ENCODE measurements around the gene UPK2. TPM values are rescaled to one million over a fixed set of nuclear protein-coding genes. Genes with fewer than 3 reads are reported as not detected.

Gene UPK2
- total and polyA plus RNA-seq, 2 of the 13 experiments (the other 11 are each of a cell fraction or from before 2014, with no cell fraction given), result not detected

DNA sequence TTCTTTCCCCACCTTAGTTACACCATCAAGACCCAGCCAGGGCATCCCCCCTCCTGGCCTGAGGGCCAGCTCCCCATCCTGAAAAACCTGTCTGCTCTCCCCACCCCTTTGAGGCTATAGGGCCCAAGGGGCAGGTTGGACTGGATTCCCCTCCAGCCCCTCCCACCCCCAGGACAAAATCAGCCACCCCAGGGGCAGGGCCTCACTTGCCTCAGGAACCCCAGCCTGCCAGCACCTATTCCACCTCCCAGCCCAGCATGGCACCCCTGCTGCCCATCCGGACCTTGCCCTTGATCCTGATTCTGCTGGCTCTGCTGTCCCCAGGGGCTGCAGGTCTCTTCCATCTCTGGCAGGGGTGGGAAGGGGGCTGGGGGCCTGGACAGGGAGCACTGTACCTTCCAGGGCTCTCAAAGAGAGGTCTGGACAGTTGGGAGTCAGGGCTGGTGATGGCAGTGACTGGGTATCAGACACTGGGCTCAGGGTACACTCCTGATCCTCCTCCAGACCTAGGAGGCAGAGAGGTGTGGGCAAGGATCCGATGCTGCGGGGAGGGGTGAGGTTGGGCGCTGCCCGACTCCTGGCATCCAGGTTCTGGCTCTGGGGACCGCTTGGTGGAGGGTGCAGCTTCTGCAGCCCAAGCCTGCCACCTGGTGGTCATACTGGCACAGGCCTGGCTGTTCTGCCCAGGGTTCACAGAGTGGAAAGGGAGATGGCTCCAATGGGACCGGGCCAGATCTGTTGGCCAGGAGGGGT lies at the start of gene UPK2 (continued):
- TF ChIP-seq, protein P1, sequence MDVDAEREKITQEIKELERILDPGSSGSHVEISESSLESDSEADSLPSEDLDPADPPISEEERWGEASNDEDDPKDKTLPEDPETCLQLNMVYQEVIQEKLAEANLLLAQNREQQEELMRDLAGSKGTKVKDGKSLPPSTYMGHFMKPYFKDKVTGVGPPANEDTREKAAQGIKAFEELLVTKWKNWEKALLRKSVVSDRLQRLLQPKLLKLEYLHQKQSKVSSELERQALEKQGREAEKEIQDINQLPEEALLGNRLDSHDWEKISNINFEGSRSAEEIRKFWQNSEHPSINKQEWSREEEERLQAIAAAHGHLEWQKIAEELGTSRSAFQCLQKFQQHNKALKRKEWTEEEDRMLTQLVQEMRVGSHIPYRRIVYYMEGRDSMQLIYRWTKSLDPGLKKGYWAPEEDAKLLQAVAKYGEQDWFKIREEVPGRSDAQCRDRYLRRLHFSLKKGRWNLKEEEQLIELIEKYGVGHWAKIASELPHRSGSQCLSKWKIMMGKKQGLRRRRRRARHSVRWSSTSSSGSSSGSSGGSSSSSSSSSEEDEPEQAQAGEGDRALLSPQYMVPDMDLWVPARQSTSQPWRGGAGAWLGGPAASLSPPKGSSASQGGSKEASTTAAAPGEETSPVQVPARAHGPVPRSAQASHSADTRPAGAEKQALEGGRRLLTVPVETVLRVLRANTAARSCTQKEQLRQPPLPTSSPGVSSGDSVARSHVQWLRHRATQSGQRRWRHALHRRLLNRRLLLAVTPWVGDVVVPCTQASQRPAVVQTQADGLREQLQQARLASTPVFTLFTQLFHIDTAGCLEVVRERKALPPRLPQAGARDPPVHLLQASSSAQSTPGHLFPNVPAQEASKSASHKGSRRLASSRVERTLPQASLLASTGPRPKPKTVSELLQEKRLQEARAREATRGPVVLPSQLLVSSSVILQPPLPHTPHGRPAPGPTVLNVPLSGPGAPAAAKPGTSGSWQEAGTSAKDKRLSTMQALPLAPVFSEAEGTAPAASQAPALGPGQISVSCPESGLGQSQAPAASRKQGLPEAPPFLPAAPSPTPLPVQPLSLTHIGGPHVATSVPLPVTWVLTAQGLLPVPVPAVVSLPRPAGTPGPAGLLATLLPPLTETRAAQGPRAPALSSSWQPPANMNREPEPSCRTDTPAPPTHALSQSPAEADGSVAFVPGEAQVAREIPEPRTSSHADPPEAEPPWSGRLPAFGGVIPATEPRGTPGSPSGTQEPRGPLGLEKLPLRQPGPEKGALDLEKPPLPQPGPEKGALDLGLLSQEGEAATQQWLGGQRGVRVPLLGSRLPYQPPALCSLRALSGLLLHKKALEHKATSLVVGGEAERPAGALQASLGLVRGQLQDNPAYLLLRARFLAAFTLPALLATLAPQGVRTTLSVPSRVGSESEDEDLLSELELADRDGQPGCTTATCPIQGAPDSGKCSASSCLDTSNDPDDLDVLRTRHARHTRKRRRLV (CRISPR knock-in tag; IDR thresholded peaks at IDR 0.05), result no peak
- no peak for TF ChIP-seq MATR3 (CRISPR knock-in tag; IDR thresholded peaks at IDR 0.05)
- no peak for TF ChIP-seq ZNF720 (CRISPR knock-in tag; IDR thresholded peaks at IDR 0.05)
- TF ChIP-seq ZNF839 (CRISPR knock-in tag; IDR thresholded peaks at IDR 0.05; ENCODE audit: borderline replicate concordance), result no peak
- 0 out of 2 replicates have a peak, but pooled peaks have one; percentile 67 for TF ChIP-seq KDM3A (CRISPR knock-in tag; IDR thresholded peaks at IDR 0.05; ENCODE audit: low read depth)
- TF ChIP-seq ZNF773 (CRISPR knock-in tag; IDR thresholded peaks at IDR 0.05; ENCODE audit: borderline replicate concordance), result no peak
- no peak for TF ChIP-seq ZBTB8A (CRISPR knock-in tag; IDR thresholded peaks at IDR 0.05; ENCODE audit: borderline replicate concordance, low read depth)
- no peak for TF ChIP-seq AGO2 (optimal IDR thresholded peaks at IDR 0.05; ENCODE audit: low read depth, low read length)
- TF ChIP-seq JARID2 (CRISPR knock-in tag; IDR thresholded peaks at IDR 0.05; ENCODE audit: insufficient replicate concordance), result no peak
- no peak for TF ChIP-seq HDAC1 (CRISPR knock-in tag; IDR thresholded peaks at IDR 0.05)
- TF ChIP-seq ZFYVE20 (CRISPR knock-in tag; IDR thresholded peaks at IDR 0.05; ENCODE audit: borderline replicate concordance, low read depth), result no peak
- TF ChIP-seq, protein P2, sequence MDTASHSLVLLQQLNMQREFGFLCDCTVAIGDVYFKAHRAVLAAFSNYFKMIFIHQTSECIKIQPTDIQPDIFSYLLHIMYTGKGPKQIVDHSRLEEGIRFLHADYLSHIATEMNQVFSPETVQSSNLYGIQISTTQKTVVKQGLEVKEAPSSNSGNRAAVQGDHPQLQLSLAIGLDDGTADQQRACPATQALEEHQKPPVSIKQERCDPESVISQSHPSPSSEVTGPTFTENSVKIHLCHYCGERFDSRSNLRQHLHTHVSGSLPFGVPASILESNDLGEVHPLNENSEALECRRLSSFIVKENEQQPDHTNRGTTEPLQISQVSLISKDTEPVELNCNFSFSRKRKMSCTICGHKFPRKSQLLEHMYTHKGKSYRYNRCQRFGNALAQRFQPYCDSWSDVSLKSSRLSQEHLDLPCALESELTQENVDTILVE (CRISPR knock-in tag; IDR thresholded peaks at IDR 0.05), result peak; percentile 52; the same call in 1 of the 2 replicates
- peak; percentile 42; the same call in 1 of the 2 replicates for TF ChIP-seq ZFX (CRISPR knock-in tag; IDR thresholded peaks at IDR 0.05; ENCODE audit: low read depth)
- no peak for TF ChIP-seq ZFP62 (CRISPR knock-in tag; IDR thresholded peaks at IDR 0.05)
- TF ChIP-seq, protein P3, sequence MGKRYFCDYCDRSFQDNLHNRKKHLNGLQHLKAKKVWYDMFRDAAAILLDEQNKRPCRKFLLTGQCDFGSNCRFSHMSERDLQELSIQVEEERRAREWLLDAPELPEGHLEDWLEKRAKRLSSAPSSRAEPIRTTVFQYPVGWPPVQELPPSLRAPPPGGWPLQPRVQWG (CRISPR knock-in tag; IDR thresholded peaks at IDR 0.05; ENCODE audit: borderline replicate concordance, low read depth), result no peak
- TF ChIP-seq, protein P4, sequence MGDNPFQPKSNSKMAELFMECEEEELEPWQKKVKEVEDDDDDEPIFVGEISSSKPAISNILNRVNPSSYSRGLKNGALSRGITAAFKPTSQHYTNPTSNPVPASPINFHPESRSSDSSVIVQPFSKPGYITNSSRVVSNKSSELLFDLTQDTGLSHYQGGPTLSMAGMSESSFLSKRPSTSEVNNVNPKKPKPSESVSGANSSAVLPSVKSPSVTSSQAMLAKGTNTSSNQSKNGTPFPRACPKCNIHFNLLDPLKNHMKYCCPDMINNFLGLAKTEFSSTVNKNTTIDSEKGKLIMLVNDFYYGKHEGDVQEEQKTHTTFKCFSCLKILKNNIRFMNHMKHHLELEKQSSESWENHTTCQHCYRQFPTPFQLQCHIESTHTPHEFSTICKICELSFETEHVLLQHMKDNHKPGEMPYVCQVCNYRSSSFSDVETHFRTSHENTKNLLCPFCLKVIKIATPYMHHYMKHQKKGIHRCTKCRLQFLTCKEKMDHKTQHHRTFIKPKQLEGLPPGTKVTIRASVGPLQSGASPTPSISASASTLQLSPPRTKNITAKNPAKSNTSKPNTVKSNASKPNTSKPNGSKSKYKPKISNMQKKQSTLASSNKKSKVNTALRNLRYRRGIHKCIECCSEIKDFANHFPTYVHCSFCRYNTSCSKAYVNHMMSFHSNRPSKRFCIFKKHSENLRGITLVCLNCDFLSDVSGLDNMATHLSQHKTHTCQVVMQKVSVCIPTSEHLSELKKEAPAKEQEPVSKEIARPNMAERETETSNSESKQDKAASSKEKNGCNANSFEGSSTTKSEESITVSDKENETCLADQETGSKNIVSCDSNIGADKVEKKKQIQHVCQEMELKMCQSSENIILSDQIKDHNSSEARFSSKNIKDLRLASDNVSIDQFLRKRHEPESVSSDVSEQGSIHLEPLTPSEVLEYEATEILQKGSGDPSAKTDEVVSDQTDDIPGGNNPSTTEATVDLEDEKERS (CRISPR knock-in tag; IDR thresholded peaks at IDR 0.05), result no peak
- TF ChIP-seq NFKBIZ (CRISPR knock-in tag; IDR thresholded peaks at IDR 0.05), result no peak
- TF ChIP-seq ZNF564 (CRISPR knock-in tag; IDR thresholded peaks at IDR 0.05), result no peak
- no peak for TF ChIP-seq FOXM1 (CRISPR knock-in tag; IDR thresholded peaks at IDR 0.05)
- no peak for TF ChIP-seq MTA3 (CRISPR knock-in tag; IDR thresholded peaks at IDR 0.05)

Measured in HepG2 (cell line).